ENCODE data around the gene SLC23A2. TPM values are rescaled to one million over a fixed set of nuclear protein-coding genes. Genes with fewer than 3 reads are reported as not detected.

Gene SLC23A2
- total RNA-seq, 1 donor from 2014 or later = 20.8 TPM

DNA sequence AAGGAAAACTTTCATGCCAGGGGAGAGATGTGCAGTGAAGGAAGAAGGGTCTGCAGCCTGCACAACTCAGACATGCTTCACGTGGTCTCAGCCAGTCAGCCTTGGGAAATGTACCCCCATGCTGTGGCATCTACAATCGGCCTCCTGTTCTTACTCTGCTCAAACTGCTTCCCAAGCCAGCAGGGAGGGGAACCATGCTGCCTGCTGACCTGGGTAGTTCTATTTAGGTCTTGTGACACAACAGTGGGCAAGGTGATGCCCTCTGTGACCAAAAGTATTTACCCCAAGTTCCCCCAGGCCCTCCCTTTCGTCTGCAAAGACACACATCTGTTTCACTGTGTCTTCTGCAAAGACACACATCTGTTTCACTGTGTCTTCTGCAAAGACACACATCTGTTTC lies 106.9 kb downstream of the SLC23A2 start:
- Mint-ChIP-seq H3K36me3 (ENCODE audit: low read depth, unreplicated experiment) (peaks cover 18% of the 10 kb centered on the region), H3K27me3 (ENCODE audit: low read depth, unreplicated experiment) (no peaks in the 10 kb centered on the region), H3K9me3 (ENCODE audit: unreplicated experiment) (no peaks in the 10 kb centered on the region), H3K4me3 (ENCODE audit: unreplicated experiment) (no peak overlapping the region), H3K4me1 (ENCODE audit: low read depth, unreplicated experiment) (peaks cover 30% of the 10 kb centered on the region), H3K27ac (ENCODE audit: unreplicated experiment) (no peak overlapping the region)
- no peak for DNase-seq (ENCODE audit: low read depth)
- no peak overlapping the region for H3K9ac ChIP-seq (ENCODE audit: low read length)
- no peak overlapping the region for H2AFZ ChIP-seq (ENCODE audit: low read depth, low read length)
- H3K27me3 ChIP-seq (ENCODE audit: insufficient read depth, low read length) = no peaks in the 10 kb centered on the region
- no peaks in the 10 kb centered on the region for H3K36me3 ChIP-seq (ENCODE audit: insufficient read depth, low read length)
- H3K4me1 ChIP-seq (ENCODE audit: insufficient read depth, low read length) = peaks cover 10% of the 10 kb centered on the region
- no peak overlapping the region for H3K4me3 ChIP-seq (ENCODE audit: insufficient read depth, low read depth, low read length)
- no peak for FAIRE-seq
- no peaks in the 10 kb centered on the region for H3K9me3 ChIP-seq (ENCODE audit: insufficient read depth, low read depth, low read length)
- H3K27ac ChIP-seq (ENCODE audit: low read depth, low read length) = no peak overlapping the region
- peaks cover 5% of the 10 kb centered on the region for H4K20me1 ChIP-seq (ENCODE audit: insufficient read depth, low read length)
- TF ChIP-seq CTCF (IDR thresholded peaks at IDR 0.05; ENCODE audit: insufficient read depth, low read depth, low read length) (no peak), EZH2 (IDR thresholded peaks at IDR 0.05; ENCODE audit: insufficient read depth, low read length) (no peak)
- no peaks in the 10 kb centered on the region for H3K79me2 ChIP-seq (ENCODE audit: insufficient read depth, low read length)
- no peak overlapping the region for H3K4me2 ChIP-seq (ENCODE audit: low read length)

- no peak overlapping the region for H3K27ac Mint-ChIP-seq (ENCODE audit: unreplicated experiment)
- no peak for FAIRE-seq
These were observed 107.6 kb downstream of the SLC23A2 start for GRCh38 chr20:4893709-4894108.

More at GRCh38 chr20:4893709-4894108, 107.6 kb downstream of the SLC23A2 start:
- H3K4me1 Mint-ChIP-seq (ENCODE audit: low read depth, unreplicated experiment) = peaks cover 26% of the 10 kb centered on the region
- no peaks in the 10 kb centered on the region for H3K9me3 Mint-ChIP-seq (ENCODE audit: unreplicated experiment)
- no peak for TF ChIP-seq CTCF (IDR thresholded peaks at IDR 0.05; ENCODE audit: insufficient read depth, low read depth, low read length)
- no peak for TF ChIP-seq EZH2 (IDR thresholded peaks at IDR 0.05; ENCODE audit: insufficient read depth, low read length)
- H2AFZ ChIP-seq (ENCODE audit: low read depth, low read length) = no peak overlapping the region
- no peak overlapping the region for H3K27ac ChIP-seq (ENCODE audit: low read depth, low read length)
- H3K4me1 ChIP-seq (ENCODE audit: insufficient read depth, low read length) = peaks cover 7% of the 10 kb centered on the region
- H4K20me1 ChIP-seq (ENCODE audit: insufficient read depth, low read length) = peaks cover 5% of the 10 kb centered on the region
- no peaks in the 10 kb centered on the region for H3K9me3 ChIP-seq (ENCODE audit: insufficient read depth, low read depth, low read length)
- no peak for DNase-seq (ENCODE audit: low read depth)
- H3K79me2 ChIP-seq (ENCODE audit: insufficient read depth, low read length) = no peaks in the 10 kb centered on the region
- H3K27me3 Mint-ChIP-seq (ENCODE audit: low read depth, unreplicated experiment) = no peaks in the 10 kb centered on the region
- no peak overlapping the region for H3K4me3 ChIP-seq (ENCODE audit: insufficient read depth, low read depth, low read length)
- no peaks in the 10 kb centered on the region for H3K27me3 ChIP-seq (ENCODE audit: insufficient read depth, low read length)
- H3K36me3 Mint-ChIP-seq (ENCODE audit: low read depth, unreplicated experiment) = peaks cover 14% of the 10 kb centered on the region
- no peaks in the 10 kb centered on the region for H3K36me3 ChIP-seq (ENCODE audit: insufficient read depth, low read length)
- no peak overlapping the region for H3K4me2 ChIP-seq (ENCODE audit: low read length)
- H3K9ac ChIP-seq (ENCODE audit: low read length) = no peak overlapping the region
- no peak overlapping the region for H3K4me3 Mint-ChIP-seq (ENCODE audit: unreplicated experiment)

Measured in astrocyte (in vitro differentiated cells and primary cell).